Tibial artery (tissue), 4 donors: ENCODE results near the gene KRTAP10-7.
"Not testable (repeated sequence)": the region's sequence is repeated elsewhere in the genome, so short reads cannot be mapped to it uniquely, and the experiment has no call there.

Experiments used
- DNase-seq, 2 donors: peaks; one replicate each; pipeline ENCODE4 v3.0.0-alpha.2; 2019
- H3K27ac ChIP-seq, 2 donors: fragments of 200-600 bp; sonication (generic) in 1 of 2; 1 replicate in 1 of 2; 2 replicates in 1 of 2; pipeline ENCODE4 v1.5.1; 2018 to 2019; ENCODE audit warnings: mild to moderate bottlenecking in 1 of 2
- H3K27me3 ChIP-seq, 2 donors: fragments of 200-600 bp; sonication (generic) in 1 of 2; one replicate each; pipeline versions ENCODE4 v1.5.1 to v1.6.0; 2016 to 2019
- H3K36me3 ChIP-seq, 3 donors: fragments of 200-600 bp; sonication (generic) in 2 of 3; one replicate each; pipeline ENCODE4 v1.5.1; 2016 to 2019; ENCODE audit warnings: mild to moderate bottlenecking in 2 of 3
- H3K4me1 ChIP-seq, 4 donors: fragments of 200-600 bp; sonication (generic) in 2 of 4; 1 replicate in 3 of 4; 2 replicates in 1 of 4; pipeline ENCODE4 v1.5.1; 2016 to 2019
- H3K4me3 ChIP-seq, 2 donors: fragments of 200-600 bp; sonication (generic) in 1 of 2; 1 replicate in 1 of 2; 2 replicates in 1 of 2; pipeline ENCODE4 v1.5.1; 2018 to 2019; ENCODE audit warnings: mild to moderate bottlenecking in 2 of 2
- H3K9me3 ChIP-seq, 3 donors: fragments of 200-600 bp; sonication (generic) in 1 of 3; one replicate each; pipeline ENCODE4 v1.5.1; 2016 to 2019
- CTCF ChIP-seq, 2 experiments: fragments of 200-600 bp in 1 of 2; fragments of 450-650 bp in 1 of 2; IDR thresholded peaks; one replicate each; pipeline ENCODE4 v1.5.1; 2017 to 2019; ENCODE audit warnings: antibody characterized with exemption in 2 of 2, mild to moderate bottlenecking in 1 of 2, moderate library complexity in 1 of 2
- intact Hi-C: fragments of 100-400 bp; cut with DNase I; formaldehyde crosslinking; loops from one replicate; pipeline ENCODE4 v1.15.0; 2023; ENCODE audit warnings: low total_unique reads

KRTAP10-7 gene

DNA sequence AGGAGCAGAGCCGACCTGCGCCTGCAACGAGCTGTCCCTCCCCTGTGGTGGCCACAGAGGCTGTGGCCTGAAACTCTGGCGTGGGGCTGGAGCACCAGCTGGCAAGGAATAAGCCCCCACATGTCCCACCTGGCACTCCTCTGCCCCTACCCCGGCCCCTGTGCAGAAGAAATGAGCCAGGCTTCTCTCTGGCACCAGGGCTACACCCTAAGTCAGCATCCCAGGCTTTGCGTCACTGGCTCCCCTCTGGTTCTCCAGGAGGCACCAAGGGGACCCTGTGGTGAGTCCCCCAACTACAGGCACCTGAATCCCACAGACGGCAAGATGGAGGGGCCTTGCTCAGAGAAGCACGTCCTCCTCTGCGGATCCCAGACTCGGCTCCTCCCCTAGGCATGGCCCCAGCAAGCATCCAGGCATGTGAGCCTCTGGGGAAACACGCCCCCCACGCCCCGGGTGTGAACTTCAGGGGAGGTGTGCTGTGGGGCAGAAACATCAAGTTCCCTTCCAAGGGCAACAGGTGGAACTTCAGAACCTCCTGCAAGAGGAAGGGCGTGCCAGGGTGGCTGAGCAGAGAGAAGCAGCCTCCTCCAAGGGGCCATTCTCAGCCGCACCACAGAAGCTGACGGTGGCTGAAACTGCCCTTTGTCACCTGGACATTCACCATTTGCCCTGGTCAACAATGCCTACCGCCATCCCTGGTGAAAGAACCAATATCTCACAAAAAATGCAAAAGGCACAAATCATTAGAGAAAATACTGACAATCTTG lies 2.9 kb downstream of the KRTAP10-7 start:
- Histone ChIP-seq H3K4me3 (no peak overlapping the region), H3K27ac (no peak overlapping the region)

GRCh38 chr21:44603911-44604310 lies 3.5 kb downstream of the KRTAP10-7 start:
- peaks cover 0 to 30% of the 10 kb centered on the region in 2 donors for H3K27me3 ChIP-seq
- DNase-seq, result no peak

More for the DNA sequence above, 2.9 kb downstream of the KRTAP10-7 start:
- intact Hi-C loops, result no loop called here
- Histone ChIP-seq H3K4me1 (no peaks in the 10 kb centered on the region), H3K9me3 (peaks cover 0 to 5% (median 0%) of the 10 kb centered on the region in 3 donors), H3K36me3 (no peaks in the 10 kb centered on the region), H3K27me3 (peaks cover 0 to 30% of the 10 kb centered on the region in 2 donors)
- TF ChIP-seq CTCF (IDR thresholded peaks at IDR 0.05), result no peak
- no peak for DNase-seq

DNA sequence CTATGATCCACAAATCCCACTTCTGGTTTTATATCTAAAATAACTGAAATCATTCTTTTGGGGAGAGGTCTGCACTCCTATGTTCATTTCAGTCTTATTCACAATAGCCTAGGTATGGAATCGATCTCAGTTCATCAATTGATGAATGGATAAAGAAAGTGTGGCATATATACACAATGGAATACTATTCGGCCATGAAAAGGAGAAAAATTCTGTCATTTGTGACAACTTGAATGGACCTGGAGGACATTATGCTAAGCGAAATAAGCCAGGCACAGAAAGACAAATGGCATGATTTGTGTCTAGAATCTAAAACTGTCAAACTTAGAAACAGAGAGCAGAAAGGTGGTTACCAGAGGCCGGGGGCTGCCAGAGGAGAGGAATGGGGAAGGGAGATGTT lies 6.1 kb downstream of the KRTAP10-7 start:
- peaks cover 0 to 18% (median 17%) of the 10 kb centered on the region in 3 donors for H3K9me3 ChIP-seq
- intact Hi-C loops, result no loop called here
- no peaks in the 10 kb centered on the region for H3K36me3 ChIP-seq
- no peak overlapping the region for H3K27ac ChIP-seq
- no peak for TF ChIP-seq CTCF (IDR thresholded peaks at IDR 0.05)
- no peak for DNase-seq
- H3K4me3 ChIP-seq, result no peak overlapping the region
- H3K27me3 ChIP-seq, result peaks cover 0 to 26% of the 10 kb centered on the region in 2 donors
- no peaks in the 10 kb centered on the region for H3K4me1 ChIP-seq

More at GRCh38 chr21:44603911-44604310, 3.5 kb downstream of the KRTAP10-7 start:
- Histone ChIP-seq H3K9me3 (peaks cover 0 to under 1% (median under 1%) of the 10 kb centered on the region in 3 donors), H3K36me3 (no peaks in the 10 kb centered on the region), H3K27ac (no peak overlapping the region), H3K4me3 (no peak overlapping the region), H3K4me1 (no peaks in the 10 kb centered on the region)
- TF ChIP-seq CTCF (IDR thresholded peaks at IDR 0.05), result no peak
- intact Hi-C loops, result no loop called here

- H3K27ac ChIP-seq, result no peak overlapping the region
- H3K4me1 ChIP-seq, result no peaks in the 10 kb centered on the region
- H3K27me3 ChIP-seq, result peaks cover 0 to 21% of the 10 kb centered on the region in 2 donors
- peaks cover 0 to 24% (median 21%) of the 10 kb centered on the region in 3 donors for H3K9me3 ChIP-seq
- no peak for DNase-seq
- H3K36me3 ChIP-seq, result no peaks in the 10 kb centered on the region
- TF ChIP-seq CTCF (IDR thresholded peaks at IDR 0.05), result no peak
- H3K4me3 ChIP-seq, result no peak overlapping the region
- intact Hi-C loops, result no loop called here
Observed at GRCh38 chr21:44609193-44609592, 8.8 kb downstream of the KRTAP10-7 start.

- peaks cover 0 to 30% of the 10 kb centered on the region in 2 donors for H3K27me3 ChIP-seq
- H3K9me3 ChIP-seq, result peaks cover 0 to 24% (median 21%) of the 10 kb centered on the region in 3 donors
- H3K4me1 ChIP-seq, H3K36me3 ChIP-seq, H3K27ac ChIP-seq, DNase-seq, H3K4me3 ChIP-seq, intact Hi-C loops: not testable (repeated sequence)
Observed at GRCh38 chr21:44610157-44610843, 9.9 kb downstream of the KRTAP10-7 start.

DNA sequence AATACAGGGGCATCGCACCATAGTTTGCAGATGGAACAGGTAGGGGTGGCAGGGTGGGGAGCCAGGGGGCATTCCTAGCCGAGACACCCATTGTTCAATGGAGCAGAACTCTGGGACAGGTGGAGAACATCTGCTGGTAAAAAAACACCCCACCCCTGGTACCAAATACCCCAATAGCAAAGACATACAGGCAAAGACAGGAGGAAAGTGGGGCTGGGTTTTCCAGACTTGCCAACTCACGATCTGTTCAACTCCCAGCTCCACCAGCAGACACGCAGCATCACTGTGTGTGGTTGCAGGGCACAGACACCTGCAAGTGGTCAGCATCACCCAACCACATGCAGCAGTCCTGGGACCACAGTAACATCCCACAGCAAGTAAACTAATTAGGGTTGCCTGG lies 11.2 kb downstream of the KRTAP10-7 start:
- no peak for TF ChIP-seq CTCF (IDR thresholded peaks at IDR 0.05)
- Histone ChIP-seq H3K4me1 (no peaks in the 10 kb centered on the region), H3K36me3 (no peaks in the 10 kb centered on the region), H3K27me3 (peaks cover 0 to 37% of the 10 kb centered on the region in 2 donors), H3K4me3 (no peak overlapping the region), H3K9me3 (peaks cover 0 to 24% (median 21%) of the 10 kb centered on the region in 3 donors), H3K27ac (no peak overlapping the region)
- no peak for DNase-seq
- intact Hi-C loops, result no loop called here
